HEK293T (cell line): Measurements from ENCODE around the gene OR10G3.

Experiments
- CTCF ChIA-PET: fragments of 350-600 bp; formaldehyde crosslinking; extraction: SDS; loops from one replicate; lab custom pipeline; 2021; ENCODE audit warnings: antibody characterized with exemption, inconsistent platforms; lab: Yijun Ruan, JAX
- POLR2A ChIA-PET: fragments of 350-600 bp; formaldehyde crosslinking; extraction: SDS; loops from one replicate; lab custom pipeline; 2020; ENCODE audit warnings: antibody characterized with exemption, inconsistent platforms; lab: Yijun Ruan, JAX
- DNase-seq: peaks from one replicate; pipeline ENCODE4 v3.0.0; 2012; ENCODE audit warnings: mixed read lengths; ENCODE audit errors: extremely low spot score
- ARNT ChIP-seq: fragments of 450-650 bp; IDR thresholded peaks from 2 replicates; pipeline ENCODE4 v1.6.1; 2017; ENCODE audit warnings: mild to moderate bottlenecking
- BHLHE40 ChIP-seq: fragments of 450-650 bp; IDR thresholded peaks from 2 replicates; pipeline ENCODE4 v1.6.1; 2016; ENCODE audit warnings: mild to moderate bottlenecking, moderate library complexity, borderline replicate concordance
- CTBP1 ChIP-seq: fragments of 450-650 bp; IDR thresholded peaks from 2 replicates; pipeline ENCODE4 v1.6.1; 2016; ENCODE audit warnings: borderline replicate concordance
- ELF4 ChIP-seq: fragments of 450-650 bp; IDR thresholded peaks from 2 replicates; pipeline ENCODE4 v1.6.1; 2017; ENCODE audit warnings: antibody characterized with exemption
- FOXA1 ChIP-seq: fragments of 450-650 bp; IDR thresholded peaks from 2 replicates; pipeline ENCODE4 v1.6.1; 2016; ENCODE audit warnings: mild to moderate bottlenecking
- FOXK2 ChIP-seq: fragments of 450-650 bp; IDR thresholded peaks from 2 replicates; pipeline ENCODE4 v1.6.1; 2016; ENCODE audit warnings: mild to moderate bottlenecking
- FOXM1 ChIP-seq: fragments of 450-650 bp; IDR thresholded peaks from 2 replicates; pipeline ENCODE4 v1.6.1; 2017; ENCODE audit warnings: mild to moderate bottlenecking, borderline replicate concordance
- HDGF ChIP-seq: fragments of 450-650 bp; IDR thresholded peaks from 2 replicates; pipeline ENCODE4 v1.6.1; 2017; ENCODE audit warnings: antibody characterized with exemption, borderline replicate concordance
- L3MBTL2 ChIP-seq: fragments of 450-650 bp; conservative IDR thresholded peaks from 2 replicates; pipeline ENCODE4 v1.6.1; 2016; ENCODE audit warnings: mild to moderate bottlenecking
- LEF1 ChIP-seq: fragments of 450-650 bp; IDR thresholded peaks from 2 replicates; pipeline ENCODE4 v1.6.1; 2017; ENCODE audit warnings: mild to moderate bottlenecking, borderline replicate concordance
- NFRKB ChIP-seq: fragments of 450-650 bp; IDR thresholded peaks from 2 replicates; pipeline ENCODE4 v1.6.1; 2016; ENCODE audit warnings: mild to moderate bottlenecking, moderate library complexity
- PKNOX1 ChIP-seq: fragments of 450-650 bp; IDR thresholded peaks from 2 replicates; pipeline ENCODE4 v1.6.1; 2016
- SP1 ChIP-seq: fragments of 450-650 bp; IDR thresholded peaks from 2 replicates; pipeline ENCODE4 v1.6.1; 2017
- SUZ12 ChIP-seq: fragments of 450-650 bp; IDR thresholded peaks from 2 replicates; pipeline ENCODE4 v1.6.1; 2016; ENCODE audit warnings: mild to moderate bottlenecking
- TARDBP ChIP-seq: fragments of 450-650 bp; IDR thresholded peaks from 2 replicates; pipeline ENCODE4 v1.6.1; 2016
- ZNF384 ChIP-seq: fragments of 450-650 bp; IDR thresholded peaks from 2 replicates; pipeline ENCODE4 v1.6.1; 2016

OR10G3 gene

GRCh38 chr14:21589317-21589716 lies 9.4 kb upstream of the OR10G3 start:
- DNase-seq = no peak
- ChIA-PET POLR2A (no interaction called here), CTCF (no interaction called here)
- TF ChIP-seq ARNT (no peak), PKNOX1 (no peak), FOXK2 (no peak), LEF1 (no peak), NFRKB (no peak), TARDBP (no peak), SP1 (no peak), FOXM1 (no peak), ELF4 (no peak), BHLHE40 (no peak), L3MBTL2 (no peak), FOXA1 (no peak), CTBP1 (no peak), HDGF (no peak), ZNF384 (no peak), SUZ12 (no peak)

GRCh38 chr14:21575661-21576060 lies 4.2 kb downstream of the OR10G3 start:
- no peak for DNase-seq
- CTCF ChIA-PET = no interaction called here

GRCh38 chr14:21572604-21573003 lies 7.3 kb downstream of the OR10G3 start:
- TF ChIP-seq ELF4 = no peak
- no peak for TF ChIP-seq PKNOX1
- TF ChIP-seq CTBP1 = no peak
- no peak for TF ChIP-seq SP1
- no peak for TF ChIP-seq ARNT
- no peak for TF ChIP-seq LEF1
- no peak for TF ChIP-seq ZNF384
- TF ChIP-seq HDGF = no peak
- ChIA-PET POLR2A (no interaction called here), CTCF (interaction anchor here (0.6 kb wide), 1 partner anchor 12 kb away, joined by 4 read pairs; no protein-coding TSS in a partner anchor)
- no peak for DNase-seq

More at GRCh38 chr14:21575661-21576060, 4.2 kb downstream of the OR10G3 start:
- no peak for TF ChIP-seq L3MBTL2
- no peak for TF ChIP-seq FOXA1
- no peak for TF ChIP-seq FOXK2
- TF ChIP-seq FOXM1 = no peak
- no peak for TF ChIP-seq SP1
- TF ChIP-seq SUZ12 = no peak
- TF ChIP-seq LEF1 = no peak
- no peak for TF ChIP-seq ZNF384
- no peak for TF ChIP-seq PKNOX1
- no peak for TF ChIP-seq CTBP1
- TF ChIP-seq HDGF = no peak
- TF ChIP-seq ELF4 = no peak
- no peak for TF ChIP-seq BHLHE40
- TF ChIP-seq TARDBP = no peak
- TF ChIP-seq ARNT = no peak
- POLR2A ChIA-PET = no interaction called here

- ChIA-PET POLR2A (interaction anchor here (0.8 kb wide), 1 partner anchor 60 kb away, joined by 3 read pairs; no protein-coding TSS in a partner anchor), CTCF (interaction anchor here (0.6 to 1.2 kb wide), 2 partner anchors 9 to 60 kb away, joined by 4 to 7 read pairs; no protein-coding TSS in a partner anchor)
- DNase-seq = no peak
- no peak for TF ChIP-seq SP1
- TF ChIP-seq CTBP1 = 0 out of 2 replicates have a peak, but pooled peaks have one; percentile 36
- TF ChIP-seq BHLHE40 = no peak
Measured at GRCh38 chr14:21558703-21559170, 21.1 kb downstream of the OR10G3 start.

- ChIA-PET POLR2A (interaction anchor here (1.4 to 1.9 kb wide), 2 partner anchors 31 to 46 kb away, joined by 8 to 15 read pairs; partner anchors contain the start of genes METTL3 and SALL2), CTCF (interaction anchor here (0.6 to 2.9 kb wide), 8 partner anchors 19 to 99 kb away, joined by 3 to 35 read pairs (median 3); partner anchors contain the start of gene METTL3)
- TF ChIP-seq BHLHE40 (no peak), ELF4 (no peak), LEF1 (no peak), SUZ12 (no peak), HDGF (no peak), CTBP1 (no peak), FOXM1 (no peak), L3MBTL2 (no peak), ARNT (no peak)
- DNase-seq = peak; percentile 54
Measured at GRCh38 chr14:21557084-21557901, 22.6 kb downstream of the OR10G3 start.

GRCh38 chr14:21556378-21557083 lies 23.3 kb downstream of the OR10G3 start:
- no peak for DNase-seq
- TF ChIP-seq SP1 = no peak
- TF ChIP-seq ELF4 = no peak
- TF ChIP-seq CTBP1 = no peak
- TF ChIP-seq FOXM1 = no peak
- no peak for TF ChIP-seq PKNOX1
- no peak for TF ChIP-seq LEF1
- TF ChIP-seq ZNF384 = no peak
- TF ChIP-seq SUZ12 = no peak
- POLR2A ChIA-PET = interaction anchor here (0.7 to 1.9 kb wide), 4 partner anchors 30 to 101 kb away, joined by 3 to 15 read pairs (median 6); partner anchors contain the start of genes CHD8, METTL3 and SALL2
- CTCF ChIA-PET = interaction anchor here (0.6 to 2.9 kb wide), 8 partner anchors 18 to 99 kb away, joined by 3 to 35 read pairs (median 3); partner anchors contain the start of gene METTL3
